AG04450 (cell line): Measurements from ENCODE around the gene CA7. TPM values are rescaled to one million over a fixed set of nuclear protein-coding genes. Genes with fewer than 3 reads are reported as not detected.
"Not testable (repeated sequence)": the region's sequence is repeated elsewhere in the genome, so short reads cannot be mapped to it uniquely, and the experiment has no call there.

Experiments used
- CTCF ChIA-PET: fragments of 300-600, 350-600 bp; formaldehyde crosslinking; extraction: SDS; loops from one replicate; lab custom pipeline; 2022; ENCODE audit warnings: antibody characterized with exemption, inconsistent platforms; lab: Charles Lee
- POLR2A ChIA-PET: fragments of 350-600 bp; formaldehyde crosslinking; extraction: SDS; loops from one replicate; lab custom pipeline; 2021; ENCODE audit warnings: antibody characterized with exemption, inconsistent platforms; lab: Yijun Ruan, JAX
- DNase-seq: peaks from one replicate; pipeline ENCODE4 v3.0.0-alpha.2; 2011; ENCODE audit warnings: low read depth, low spot score
- H3K27ac ChIP-seq: one replicate; pipeline ENCODE4 v1.5.1; 2012; ENCODE audit warnings: low read depth, low read length, control low read depth
- H3K27me3 ChIP-seq: one replicate; pipeline ENCODE4 v1.6.0; 2012; ENCODE audit warnings: low read length; ENCODE audit not compliant: control insufficient read depth, insufficient read depth
- H3K4me3 ChIP-seq: 2 replicates; pipeline ENCODE4 v1.5.1; 2011; ENCODE audit warnings: mild to moderate bottlenecking, low read depth, low read length, control low read depth
- H3K9me3 ChIP-seq: 2 replicates; pipeline ENCODE4 v1.5.1; 2012; ENCODE audit warnings: low read length; ENCODE audit not compliant: control insufficient read depth, insufficient read depth
- CTCF ChIP-seq: IDR thresholded peaks from 2 replicates; pipeline ENCODE4 v1.5.1; 2011; ENCODE audit warnings: low read depth, low read length, control low read depth, inconsistent platforms
- polyA plus RNA-seq: library from polyadenylated mRNA; depleted of rRNA; stranded (reverse); fragments of >200 nt; gene quantifications from 2 replicates; pipeline ENCODE4 v1.2.3, GENCODE V29; 2011

The CA7 gene
- polyA plus RNA-seq, 1 experiment, result not detected

DNA sequence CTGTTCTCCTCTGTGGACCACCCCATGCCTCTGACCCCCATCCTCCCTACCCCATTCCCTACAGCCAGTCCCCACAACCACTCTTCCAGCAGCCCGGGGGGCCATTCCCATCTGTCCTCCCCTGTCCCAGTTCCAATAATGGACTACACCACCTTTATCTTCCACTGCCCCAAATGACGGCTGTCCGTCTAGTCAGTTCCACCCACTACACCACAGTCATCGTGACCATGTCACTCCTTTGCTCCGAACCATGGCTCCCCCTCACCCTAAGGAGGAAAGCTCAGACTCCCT, 51.4 kb downstream of the CA7 start:
- Histone ChIP-seq H3K27me3 (no peaks in the 10 kb centered on the region), H3K9me3 (no peaks in the 10 kb centered on the region), H3K4me3 (no peak overlapping the region), H3K27ac (no peak overlapping the region)
- ChIA-PET POLR2A (interaction anchor here (1.0 to 1.8 kb wide), 2 partner anchors 31 to 38 kb away, joined by 3 to 4 read pairs; no protein-coding TSS in a partner anchor), CTCF (interaction anchor here (0.6 to 5.6 kb wide), 25 partner anchors 9 to 260 kb away, joined by 3 to 77 read pairs (median 5); partner anchors contain the start of genes CDH16, CES3 and RRAD)
- TF ChIP-seq CTCF, result no peak
- DNase-seq, result no peak

DNA sequence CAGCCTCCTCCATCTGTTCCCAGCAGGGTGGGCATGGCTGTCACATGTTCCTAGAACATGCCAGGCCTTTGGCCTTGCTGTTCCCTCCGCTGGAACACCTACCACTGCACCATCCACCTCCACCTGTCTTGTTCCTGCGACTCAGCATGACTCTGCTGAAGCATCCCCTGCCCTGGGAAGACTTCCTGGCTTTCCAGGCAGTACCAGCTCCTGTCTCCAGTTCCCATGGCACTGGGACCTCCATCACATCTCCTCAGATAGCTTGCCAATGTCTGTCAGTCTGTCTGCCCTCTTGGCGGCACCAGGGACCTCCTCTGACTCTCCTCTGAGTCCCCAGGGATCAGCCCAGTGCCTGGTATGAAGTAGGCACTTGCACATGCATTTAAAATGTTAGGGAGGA, 51.8 kb downstream of the CA7 start:
- Histone ChIP-seq H3K27me3 (no peaks in the 10 kb centered on the region), H3K4me3 (no peak overlapping the region), H3K9me3 (no peaks in the 10 kb centered on the region), H3K27ac (no peak overlapping the region)
- POLR2A ChIA-PET, result interaction anchor here (1.8 kb wide), 1 partner anchor 38 kb away, joined by 4 read pairs; no protein-coding TSS in a partner anchor
- no peak for TF ChIP-seq CTCF
- no peak for DNase-seq
- CTCF ChIA-PET, result interaction anchor here (0.8 to 5.6 kb wide), 19 partner anchors 9 to 259 kb away, joined by 3 to 77 read pairs (median 6); partner anchors contain the start of genes CDH16, CES3 and RRAD

- CTCF ChIA-PET, result interaction anchor here (0.7 to 5.6 kb wide), 6 partner anchors 10 to 146 kb away, joined by 3 to 77 read pairs (median 6); partner anchors contain the start of genes CES3, DYNC1LI2 and RRAD
- POLR2A ChIA-PET, H3K27ac ChIP-seq, H3K27me3 ChIP-seq, DNase-seq, H3K4me3 ChIP-seq, H3K9me3 ChIP-seq: not testable (repeated sequence)
These were observed 52.5 kb downstream of the CA7 start for GRCh38 chr16:66896682-66897081.

- H3K27me3 ChIP-seq, result no peaks in the 10 kb centered on the region
- ChIA-PET CTCF (interaction anchor here (0.7 to 5.6 kb wide), 3 partner anchors 29 to 257 kb away, joined by 3 to 77 read pairs (median 4); partner anchors contain the start of gene RRAD), POLR2A (interaction anchor here (1.1 kb wide), 1 partner anchor 36 kb away, joined by 4 read pairs; the partner anchor contains the start of gene CIAO2B)
- no peak for TF ChIP-seq CTCF
- DNase-seq, result no peak
- no peak overlapping the region for H3K4me3 ChIP-seq
- no peak overlapping the region for H3K27ac ChIP-seq
- H3K9me3 ChIP-seq, result no peaks in the 10 kb centered on the region
These were observed 54.0 kb downstream of the CA7 start for GRCh38 chr16:66898207-66898606.

DNA sequence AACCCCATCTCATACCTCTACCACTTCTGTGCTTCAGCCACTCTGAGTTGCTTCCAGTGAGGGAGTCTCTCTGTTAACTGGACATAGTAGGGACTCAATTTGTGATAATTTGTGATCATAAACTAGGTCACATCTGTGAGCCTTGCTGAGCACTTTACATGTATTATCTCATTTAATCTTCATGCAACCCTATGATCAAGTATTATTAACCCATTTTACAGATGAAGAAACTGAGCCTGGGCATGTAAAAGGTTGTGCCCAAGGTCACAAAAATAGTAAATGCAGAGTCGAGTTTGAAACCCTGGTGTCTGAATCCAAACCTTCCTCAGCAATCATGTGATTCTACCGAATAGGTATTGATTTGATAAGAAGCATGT, 54.7 kb downstream of the CA7 start:
- Histone ChIP-seq H3K27ac (peak overlapping the region; percentile 69), H3K27me3 (no peaks in the 10 kb centered on the region), H3K9me3 (no peaks in the 10 kb centered on the region), H3K4me3 (no peak overlapping the region)
- DNase-seq, result no peak
- POLR2A ChIA-PET, result interaction anchor here (1.1 kb wide), 1 partner anchor 35 kb away, joined by 4 read pairs; the partner anchor contains the start of gene CIAO2B
- CTCF ChIA-PET, result interaction anchor here (1.1 to 5.6 kb wide), 2 partner anchors 28 to 256 kb away, joined by 4 to 77 read pairs; partner anchors contain the start of gene RRAD
- no peak for TF ChIP-seq CTCF
